SK-N-SH treated with all-trans-retinoic acid at 6 μM for 48 hours (cell line): Measurements from ENCODE around the gene ZMAT3.

Source experiments
- ATAC-seq: fragments of 200-7000 bp; cut with Tn5 transposase; 3 replicates; pipeline ENCODE4 v1.9.1; 2020; ENCODE audit warnings: mild to moderate bottlenecking, moderate library complexity
- ARNTL ChIP-seq: fragments of 450-650 bp; formaldehyde crosslinking; IDR thresholded peaks from 2 replicates; pipeline ENCODE4 v1.5.0; 2020; ENCODE audit warnings: low read depth, mild to moderate bottlenecking, moderate library complexity, borderline replicate concordance
- CREB5 ChIP-seq: fragments of 250-450 bp; sonication (Bioruptor Pico); IDR thresholded peaks from 2 replicates; pipeline ENCODE4 v1.5.1; 2020; ENCODE audit warnings: low read depth, mild to moderate bottlenecking, moderate library complexity
- CSDC2 ChIP-seq: fragments of 250-450 bp; sonication (Bioruptor Pico); IDR thresholded peaks from 2 replicates; pipeline ENCODE4 v1.5.0; 2020; ENCODE audit warnings: mild to moderate bottlenecking, moderate library complexity
- ESRRG ChIP-seq: fragments of 250-450 bp; sonication (Bioruptor Pico); IDR thresholded peaks from 2 replicates; pipeline ENCODE4 v1.6.1; 2021; ENCODE audit warnings: mild to moderate bottlenecking
- GLIS3 ChIP-seq: fragments of 250-450 bp; sonication (Bioruptor Pico); IDR thresholded peaks from 2 replicates; pipeline ENCODE4 v1.5.0; 2020; ENCODE audit warnings: mild to moderate bottlenecking, moderate library complexity
- ISL1 ChIP-seq: fragments of 250-450 bp; sonication (Bioruptor Pico); IDR thresholded peaks from 2 replicates; pipeline ENCODE4 v2.1.2; 2022; ENCODE audit warnings: mild to moderate bottlenecking, moderate library complexity
- OSR1 ChIP-seq: fragments of 250-450 bp; sonication (Bioruptor Pico); IDR thresholded peaks from 2 replicates; pipeline ENCODE4 v1.8.0; 2022; ENCODE audit warnings: moderate library complexity, mild to moderate bottlenecking, inconsistent platforms
- PATZ1 ChIP-seq: fragments of 250-450 bp; sonication (Bioruptor Pico); IDR thresholded peaks from 2 replicates; pipeline ENCODE4 v1.8.0; 2020; ENCODE audit warnings: mild to moderate bottlenecking, moderate library complexity, borderline replicate concordance
- POU6F1 ChIP-seq: fragments of 250-450 bp; sonication (Bioruptor Pico); IDR thresholded peaks from 2 replicates; pipeline ENCODE4 v1.8.0; 2021; ENCODE audit warnings: low read depth, mild to moderate bottlenecking, moderate library complexity, borderline replicate concordance
- PPARA ChIP-seq: fragments of 250-450 bp; sonication (Bioruptor Pico); IDR thresholded peaks from 2 replicates; pipeline ENCODE4 v1.5.0; 2020; ENCODE audit warnings: mild to moderate bottlenecking, borderline replicate concordance
- RARB ChIP-seq: fragments of 250-450 bp; sonication (Bioruptor Pico); IDR thresholded peaks from 2 replicates; pipeline ENCODE4 v1.8.0; 2021; ENCODE audit warnings: mild to moderate bottlenecking, moderate library complexity
- TCF4 ChIP-seq: fragments of 250-450 bp; sonication (Bioruptor Pico); IDR thresholded peaks from 2 replicates; pipeline ENCODE4 v1.8.0; 2021; ENCODE audit warnings: mild to moderate bottlenecking, moderate library complexity, borderline replicate concordance
- TOX ChIP-seq: fragments of 250-450 bp; sonication (Bioruptor Pico); IDR thresholded peaks from 2 replicates; pipeline ENCODE4 v1.8.0; 2021; ENCODE audit warnings: mild to moderate bottlenecking, moderate library complexity, borderline replicate concordance
- ZC3H10 ChIP-seq: fragments of 250-450 bp; sonication (Bioruptor Pico); IDR thresholded peaks from 2 replicates; pipeline ENCODE4 v1.5.1; 2021; ENCODE audit warnings: mild to moderate bottlenecking, moderate library complexity
- ZFP3 ChIP-seq: fragments of 250-450 bp; sonication (Bioruptor Pico); IDR thresholded peaks from 2 replicates; pipeline ENCODE4 v1.5.0; 2020; ENCODE audit warnings: mild to moderate bottlenecking, moderate library complexity
- ZFP30 ChIP-seq: fragments of 450-650 bp; formaldehyde crosslinking; IDR thresholded peaks from 2 replicates; pipeline ENCODE4 v1.5.0; 2022; ENCODE audit warnings: mild to moderate bottlenecking, moderate library complexity
- ZNF565 ChIP-seq: fragments of 450-650 bp; formaldehyde crosslinking; conservative IDR thresholded peaks from 2 replicates; pipeline ENCODE4 v1.5.0; 2020; ENCODE audit warnings: low read depth, mild to moderate bottlenecking, moderate library complexity
- ZNF70 ChIP-seq: fragments of 450-650 bp; formaldehyde crosslinking; IDR thresholded peaks from 2 replicates; pipeline ENCODE4 v1.5.0; 2020; ENCODE audit warnings: mild to moderate bottlenecking, moderate library complexity
- TF ChIP-seq, protein P1 (sequence below): fragments of 250-450 bp; sonication (Bioruptor Pico); IDR thresholded peaks from 2 replicates; pipeline ENCODE4 v1.5.0; 2020; ENCODE audit warnings: mild to moderate bottlenecking, moderate library complexity

The ZMAT3 gene

DNA sequence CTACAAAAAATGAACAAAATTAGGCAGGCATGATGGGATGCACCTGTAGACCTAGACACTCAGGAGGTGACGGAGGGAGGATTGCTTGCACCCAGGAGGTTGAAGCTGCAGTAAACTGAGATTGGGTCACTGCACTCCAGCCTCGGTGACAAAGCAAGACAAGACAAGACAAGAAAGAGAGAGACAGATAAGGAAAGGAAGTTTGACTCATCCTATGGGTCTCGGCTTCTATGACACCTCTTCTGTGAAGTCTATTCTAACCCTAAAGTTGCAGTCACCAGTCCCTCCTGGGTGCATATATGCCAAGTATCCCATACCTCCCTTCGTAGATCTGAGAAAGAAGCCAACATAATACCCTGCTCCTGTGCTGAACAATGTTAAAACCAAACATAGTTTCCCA lies 7.9 kb upstream of the ZMAT3 start:
- ATAC-seq, result no peak
- TF ChIP-seq OSR1 (no peak), ZFP30 (CRISPR knock-in tag) (no peak), ISL1 (no peak), CSDC2 (no peak), ZFP3 (CRISPR knock-in tag) (no peak), ZNF565 (CRISPR knock-in tag) (no peak), PPARA (CRISPR knock-in tag) (no peak), GLIS3 (CRISPR knock-in tag) (no peak), TCF4 (CRISPR knock-in tag) (no peak), ZNF70 (CRISPR knock-in tag) (no peak), PATZ1 (CRISPR knock-in tag) (no peak), CREB5 (CRISPR knock-in tag) (no peak)

- no peak for ATAC-seq
Measured at GRCh38 chr3:179076243-179077027, 4.8 kb upstream of the ZMAT3 start.

GRCh38 chr3:179074656-179075055 lies 3.0 kb upstream of the ZMAT3 start:
- TF ChIP-seq ISL1 (no peak), ARNTL (CRISPR knock-in tag) (no peak), PATZ1 (CRISPR knock-in tag) (no peak), TOX (CRISPR knock-in tag) (no peak), ESRRG (CRISPR knock-in tag) (no peak), CREB5 (CRISPR knock-in tag) (no peak), ZNF70 (CRISPR knock-in tag) (no peak), POU6F1 (CRISPR knock-in tag) (no peak), ZNF565 (CRISPR knock-in tag) (no peak), RARB (CRISPR knock-in tag) (no peak), CSDC2 (no peak), ZC3H10 (CRISPR knock-in tag) (no peak), GLIS3 (CRISPR knock-in tag) (no peak), ZFP30 (CRISPR knock-in tag) (no peak), OSR1 (no peak)
- TF ChIP-seq, all 23 proteins: peak for 0
- no peak for ATAC-seq

More at GRCh38 chr3:179076243-179077027, 4.8 kb upstream of the ZMAT3 start:
- TF ChIP-seq, protein P1, sequence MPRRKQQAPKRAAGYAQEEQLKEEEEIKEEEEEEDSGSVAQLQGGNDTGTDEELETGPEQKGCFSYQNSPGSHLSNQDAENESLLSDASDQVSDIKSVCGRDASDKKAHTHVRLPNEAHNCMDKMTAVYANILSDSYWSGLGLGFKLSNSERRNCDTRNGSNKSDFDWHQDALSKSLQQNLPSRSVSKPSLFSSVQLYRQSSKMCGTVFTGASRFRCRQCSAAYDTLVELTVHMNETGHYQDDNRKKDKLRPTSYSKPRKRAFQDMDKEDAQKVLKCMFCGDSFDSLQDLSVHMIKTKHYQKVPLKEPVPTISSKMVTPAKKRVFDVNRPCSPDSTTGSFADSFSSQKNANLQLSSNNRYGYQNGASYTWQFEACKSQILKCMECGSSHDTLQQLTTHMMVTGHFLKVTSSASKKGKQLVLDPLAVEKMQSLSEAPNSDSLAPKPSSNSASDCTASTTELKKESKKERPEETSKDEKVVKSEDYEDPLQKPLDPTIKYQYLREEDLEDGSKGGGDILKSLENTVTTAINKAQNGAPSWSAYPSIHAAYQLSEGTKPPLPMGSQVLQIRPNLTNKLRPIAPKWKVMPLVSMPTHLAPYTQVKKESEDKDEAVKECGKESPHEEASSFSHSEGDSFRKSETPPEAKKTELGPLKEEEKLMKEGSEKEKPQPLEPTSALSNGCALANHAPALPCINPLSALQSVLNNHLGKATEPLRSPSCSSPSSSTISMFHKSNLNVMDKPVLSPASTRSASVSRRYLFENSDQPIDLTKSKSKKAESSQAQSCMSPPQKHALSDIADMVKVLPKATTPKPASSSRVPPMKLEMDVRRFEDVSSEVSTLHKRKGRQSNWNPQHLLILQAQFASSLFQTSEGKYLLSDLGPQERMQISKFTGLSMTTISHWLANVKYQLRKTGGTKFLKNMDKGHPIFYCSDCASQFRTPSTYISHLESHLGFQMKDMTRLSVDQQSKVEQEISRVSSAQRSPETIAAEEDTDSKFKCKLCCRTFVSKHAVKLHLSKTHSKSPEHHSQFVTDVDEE (CRISPR knock-in tag), result no peak
